DOHH2 (cell line): ENCODE data around the gene YEATS2.

Experiments used
- CTCF ChIP-seq: fragments of 200-600 bp; sonication (generic); IDR thresholded peaks from one replicate; pipeline ENCODE4 v1.5.1; 2014; ENCODE audit warnings: antibody characterized with exemption, mild to moderate bottlenecking, low read depth, low read length; ENCODE audit not compliant: poor library complexity, severe bottlenecking
- EZH2phosphoT487 ChIP-seq: fragments of 200-600 bp; sonication (generic); IDR thresholded peaks from 2 replicates; pipeline ENCODE4 v1.6.1; 2017; ENCODE audit warnings: borderline replicate concordance, mild to moderate bottlenecking, antibody characterized with exemption, low read length, moderate library complexity, mixed read lengths

- TF ChIP-seq CTCF = no peak
- no peak for TF ChIP-seq EZH2phosphoT487
Observed at GRCh38 chr3:183815951-183816475, 118.4 kb downstream of the YEATS2 start.
